Type B pancreatic cell (in vitro differentiated cells): ENCODE measurements around the gene APLN. TPM values are rescaled to one million over a fixed set of nuclear protein-coding genes. Genes with fewer than 3 reads are reported as not detected.

Source experiments
- DNase-seq: peaks from one replicate; pipeline ENCODE4 v3.0.0; 2021; ENCODE audit warnings: mixed read lengths; ENCODE audit not compliant: unreplicated experiment; ENCODE audit errors: extremely low spot score
- H3K27ac Mint-ChIP-seq: 2 replicates; pipeline ENCODE4 v1.8.0; 2021; ENCODE audit warnings: mild to moderate bottlenecking, mixed read lengths
- H3K27me3 Mint-ChIP-seq: 2 replicates; pipeline ENCODE4 v1.8.0; 2021; ENCODE audit warnings: mixed read lengths
- H3K36me3 Mint-ChIP-seq: 2 replicates; pipeline ENCODE4 v1.8.0; 2021; ENCODE audit warnings: mixed read lengths
- H3K4me1 Mint-ChIP-seq: one replicate; pipeline ENCODE4 v1.8.0; 2021; ENCODE audit warnings: mixed read lengths; ENCODE audit not compliant: unreplicated experiment
- H3K4me3 Mint-ChIP-seq: 2 replicates; pipeline ENCODE4 v1.8.0; 2021; ENCODE audit warnings: mild to moderate bottlenecking, mixed read lengths
- H3K9me3 Mint-ChIP-seq: 2 replicates; pipeline ENCODE4 v1.8.0; 2021; ENCODE audit warnings: mixed read lengths
- CTCF ChIP-seq: fragments of 200-600 bp; sonication (generic); conservative IDR thresholded peaks from 2 replicates; pipeline ENCODE4 v1.5.0; 2021; ENCODE audit warnings: antibody characterized with exemption, mild to moderate bottlenecking
- long read RNA-seq: library from polyadenylated mRNA; unstranded; transcript quantifications from one replicate; pipeline ENCODE4 v2.0.0, GENCODE V29; 2020
- total RNA-seq: library from RNA; stranded (reverse); gene quantifications from 2 replicates; pipeline ENCODE4 v1.2.1, GENCODE V29; 2021; ENCODE audit warnings: low replicate concordance

Gene APLN
- total RNA-seq, result 1.0 and 1.2 TPM in 2 replicates
- long read RNA-seq, result 0 reads

- Mint-ChIP-seq H3K4me3 (peak within 1 kb of the TSS; percentile 80), H3K27ac (no peak within 1 kb of the TSS), H3K27me3 (peaks cover 44% of the 10 kb centered on the region), H3K4me1 (no peaks in the 10 kb centered on the region), H3K9me3 (no peaks in the 10 kb centered on the region), H3K36me3 (no peaks in the 10 kb centered on the region)
- DNase-seq, result peak; percentile 73
- TF ChIP-seq CTCF, result no peak
Observed at GRCh38 chrX:129654652-129655546, at the start of gene APLN. Gene APLN (minus strand): TSS chrX:129654956. CDS start chrX:129654630, 326 bp downstream.

GRCh38 chrX:129704491-129704890, 49.7 kb upstream of the APLN start:
- H3K4me3 Mint-ChIP-seq, result no peak overlapping the region
- H3K27me3 Mint-ChIP-seq, result no peaks in the 10 kb centered on the region
- no peak for TF ChIP-seq CTCF
- no peaks in the 10 kb centered on the region for H3K4me1 Mint-ChIP-seq
- DNase-seq, result no peak
- peaks cover 21% of the 10 kb centered on the region for H3K9me3 Mint-ChIP-seq
- H3K36me3 Mint-ChIP-seq, result no peaks in the 10 kb centered on the region
- H3K27ac Mint-ChIP-seq, result no peak overlapping the region

GRCh38 chrX:129701624-129702069, 46.9 kb upstream of the APLN start:
- no peak overlapping the region for H3K27ac Mint-ChIP-seq
- H3K4me1 Mint-ChIP-seq, result no peaks in the 10 kb centered on the region
- no peaks in the 10 kb centered on the region for H3K27me3 Mint-ChIP-seq
- DNase-seq, result no peak
- no peaks in the 10 kb centered on the region for H3K36me3 Mint-ChIP-seq
- H3K9me3 Mint-ChIP-seq, result peaks cover 5% of the 10 kb centered on the region
- no peak for TF ChIP-seq CTCF
- H3K4me3 Mint-ChIP-seq, result no peak overlapping the region

- Mint-ChIP-seq H3K9me3 (peaks cover 4% of the 10 kb centered on the region), H3K4me3 (no peak overlapping the region), H3K36me3 (no peaks in the 10 kb centered on the region), H3K27ac (no peak overlapping the region), H3K4me1 (no peaks in the 10 kb centered on the region), H3K27me3 (peaks cover 4% of the 10 kb centered on the region)
- no peak for DNase-seq
- no peak for TF ChIP-seq CTCF
Observed at GRCh38 chrX:129700536-129700935, 45.8 kb upstream of the APLN start.

- no peak for TF ChIP-seq CTCF
Observed at GRCh38 chrX:129698150-129698549, 43.4 kb upstream of the APLN start.

More at GRCh38 chrX:129698150-129698549, 43.4 kb upstream of the APLN start:
- Mint-ChIP-seq H3K9me3 (no peaks in the 10 kb centered on the region), H3K4me3 (no peak overlapping the region), H3K27ac (no peak overlapping the region), H3K4me1 (no peaks in the 10 kb centered on the region), H3K36me3 (no peaks in the 10 kb centered on the region), H3K27me3 (peaks cover 4% of the 10 kb centered on the region)
- no peak for DNase-seq
